Right renal pelvis (tissue), 4 donors: ENCODE data around the gene PSMD14. TPM values are rescaled to one million over a fixed set of nuclear protein-coding genes. Genes with fewer than 3 reads are reported as not detected.

Experiments used
- DNase-seq, 4 donors: peaks; one replicate each; pipeline ENCODE4 v3.0.0-alpha.2; 2013; ENCODE audit warnings: low read depth in 4 of 4, low spot score in 3 of 4, missing footprints in 1 of 4
- polyA plus RNA-seq, 4 donors: library from polyadenylated mRNA; unstranded; fragments of 120-200 nt; gene quantifications; one replicate each; pipeline ENCODE4 v1.2.1, GENCODE V29; 2013; ENCODE audit not compliant: insufficient read length in 4 of 4

PSMD14 gene
- polyA plus RNA-seq, 4 donors: 51.2 to 60.3 (median 58.9) TPM

- no peak for DNase-seq
These were observed 109.4 kb downstream of the PSMD14 start for GRCh38 chr2:161417438-161418274.

- DNase-seq: no peak
These were observed 110.1 kb downstream of the PSMD14 start for GRCh38 chr2:161418275-161418714.

- DNase-seq: no peak
These were observed 110.8 kb downstream of the PSMD14 start for GRCh38 chr2:161418715-161419637.

GRCh38 chr2:161419638-161420190 is 111.5 kb downstream of the PSMD14 start:
- DNase-seq: no peak

GRCh38 chr2:161420406-161421074 is 112.3 kb downstream of the PSMD14 start:
- no peak for DNase-seq

- no peak for DNase-seq
These were observed 113.5 kb downstream of the PSMD14 start for GRCh38 chr2:161421686-161422085.

- DNase-seq: no peak
These were observed 114.7 kb downstream of the PSMD14 start for GRCh38 chr2:161422816-161423403.

- DNase-seq: no peak
These were observed 115.5 kb downstream of the PSMD14 start for GRCh38 chr2:161423421-161424393.

- DNase-seq: no peak
These were observed 116.2 kb downstream of the PSMD14 start for GRCh38 chr2:161424394-161424769.

- DNase-seq: no peak
These were observed 116.9 kb downstream of the PSMD14 start for GRCh38 chr2:161424891-161425727.

- DNase-seq: no peak
These were observed 117.7 kb downstream of the PSMD14 start for GRCh38 chr2:161425728-161426454.

GRCh38 chr2:161426455-161426921 is 118.3 kb downstream of the PSMD14 start:
- no peak for DNase-seq

GRCh38 chr2:161426922-161427663 is 118.9 kb downstream of the PSMD14 start:
- DNase-seq: no peak

GRCh38 chr2:161427664-161428587 is 119.7 kb downstream of the PSMD14 start:
- DNase-seq: no peak

- DNase-seq: no peak
These were observed 122.2 kb downstream of the PSMD14 start for GRCh38 chr2:161430386-161430785.

- no peak for DNase-seq
These were observed 123.9 kb downstream of the PSMD14 start for GRCh38 chr2:161432107-161432506.
